ENCODE data around the gene ADAM33.

ADAM33 gene

DNA sequence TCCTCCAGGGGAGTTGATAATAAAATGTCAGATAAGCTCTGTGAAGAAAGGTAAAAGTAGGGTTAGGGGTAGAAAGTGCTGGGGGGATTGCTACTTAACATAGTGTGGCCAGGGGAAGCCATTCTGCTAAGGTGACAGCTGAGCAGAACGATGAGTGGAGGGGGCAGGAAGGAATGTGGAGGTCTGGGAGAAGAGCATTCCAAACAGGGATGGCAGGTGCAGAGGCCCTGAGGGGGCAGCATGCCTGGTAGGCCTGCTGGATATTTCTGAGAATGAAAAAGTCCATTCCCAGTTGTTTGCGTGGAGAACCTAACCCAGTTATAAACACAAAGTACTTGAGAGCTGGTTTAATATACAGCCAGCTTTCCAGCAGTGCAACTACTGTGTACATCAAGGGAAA, 27.9 kb downstream of the ADAM33 start:
- DNase-seq (ENCODE audit: low read depth in 1 of 2, low spot score in 1 of 2), result no peak
- TF ChIP-seq JUND (IDR thresholded peaks at IDR 0.05; ENCODE audit: low read depth), result no peak
- in situ Hi-C loops (cut with HindIII; ENCODE audit: low pct_unique_long_range_greater_than_20kb, low sequenced_read_pairs), result no loop called here

DNA sequence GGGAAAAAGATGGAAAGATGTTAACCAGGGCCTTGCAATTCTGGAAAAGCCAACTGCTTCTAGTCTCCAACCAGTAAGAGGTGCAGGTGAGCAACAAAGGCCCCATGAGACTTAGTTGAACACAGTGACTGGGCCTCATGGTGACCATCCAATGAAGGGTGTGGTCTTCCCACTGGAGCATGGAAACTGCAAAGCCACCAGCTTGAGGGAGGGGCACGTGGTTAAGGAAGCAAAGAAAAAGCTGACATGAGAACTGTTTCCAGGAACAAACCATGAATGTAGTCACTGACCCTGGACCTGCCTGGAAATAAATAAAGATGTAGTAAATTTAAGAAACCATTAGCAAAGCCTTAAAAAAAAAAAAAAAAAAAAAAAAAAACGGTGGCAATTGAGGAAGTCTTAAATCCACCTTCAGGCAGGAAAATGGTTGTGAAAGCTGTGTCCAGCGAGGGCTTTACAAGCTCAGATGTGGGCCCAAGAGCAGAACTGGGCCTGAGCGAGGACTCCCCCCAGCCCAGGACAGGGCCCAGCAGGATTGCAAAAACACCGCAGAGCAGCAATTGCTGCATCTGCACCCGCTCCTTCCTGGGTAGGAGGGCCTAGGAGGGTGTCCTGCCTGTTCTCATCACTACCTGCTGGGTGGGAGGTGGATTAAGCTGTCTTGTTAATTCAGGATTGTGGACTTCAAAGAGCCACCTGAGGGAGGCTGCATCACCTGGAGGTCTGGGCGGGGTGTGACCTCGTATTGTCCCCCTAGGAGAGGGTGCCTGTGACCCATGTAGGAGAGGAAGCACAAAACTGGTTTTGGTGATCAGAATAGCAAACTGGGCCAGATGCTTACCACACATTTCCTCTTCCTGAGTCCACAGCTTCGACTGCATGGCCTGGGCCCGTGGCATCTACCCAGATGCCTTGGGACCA, 28.9 kb downstream of the ADAM33 start:
- no peak for DNase-seq (ENCODE audit: low read depth in 1 of 2, low spot score in 1 of 2)
- in situ Hi-C loops (cut with HindIII; ENCODE audit: low pct_unique_long_range_greater_than_20kb, low sequenced_read_pairs), result no loop called here

DNA sequence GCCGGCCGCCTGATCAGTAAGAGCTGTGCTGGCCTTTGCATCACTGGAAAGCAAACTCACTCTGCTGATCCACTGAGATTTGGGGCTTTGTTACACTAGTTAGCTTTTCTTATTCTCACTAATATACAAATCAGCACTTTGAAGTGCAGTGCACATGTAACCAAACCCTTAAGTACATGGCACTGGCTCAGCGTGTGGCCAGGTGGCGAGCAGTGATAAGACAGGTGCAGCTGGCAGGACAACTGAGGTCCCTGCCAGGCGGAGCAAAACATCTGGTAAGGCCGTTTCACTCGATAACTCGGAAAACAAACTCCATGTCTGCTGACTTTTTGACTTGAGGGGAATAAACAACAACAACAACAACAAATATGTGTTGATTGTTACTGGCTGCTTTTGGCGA, 29.6 kb downstream of the ADAM33 start:
- DNase-seq (ENCODE audit: low read depth in 1 of 2, low spot score in 1 of 2), result no peak
- in situ Hi-C loops (cut with HindIII; ENCODE audit: low pct_unique_long_range_greater_than_20kb, low sequenced_read_pairs), result no loop called here
- TF ChIP-seq JUND (IDR thresholded peaks at IDR 0.05; ENCODE audit: low read depth), result no peak

More for the DNA sequence above, 28.9 kb downstream of the ADAM33 start:
- TF ChIP-seq JUND (IDR thresholded peaks at IDR 0.05; ENCODE audit: low read depth), result no peak

DNA sequence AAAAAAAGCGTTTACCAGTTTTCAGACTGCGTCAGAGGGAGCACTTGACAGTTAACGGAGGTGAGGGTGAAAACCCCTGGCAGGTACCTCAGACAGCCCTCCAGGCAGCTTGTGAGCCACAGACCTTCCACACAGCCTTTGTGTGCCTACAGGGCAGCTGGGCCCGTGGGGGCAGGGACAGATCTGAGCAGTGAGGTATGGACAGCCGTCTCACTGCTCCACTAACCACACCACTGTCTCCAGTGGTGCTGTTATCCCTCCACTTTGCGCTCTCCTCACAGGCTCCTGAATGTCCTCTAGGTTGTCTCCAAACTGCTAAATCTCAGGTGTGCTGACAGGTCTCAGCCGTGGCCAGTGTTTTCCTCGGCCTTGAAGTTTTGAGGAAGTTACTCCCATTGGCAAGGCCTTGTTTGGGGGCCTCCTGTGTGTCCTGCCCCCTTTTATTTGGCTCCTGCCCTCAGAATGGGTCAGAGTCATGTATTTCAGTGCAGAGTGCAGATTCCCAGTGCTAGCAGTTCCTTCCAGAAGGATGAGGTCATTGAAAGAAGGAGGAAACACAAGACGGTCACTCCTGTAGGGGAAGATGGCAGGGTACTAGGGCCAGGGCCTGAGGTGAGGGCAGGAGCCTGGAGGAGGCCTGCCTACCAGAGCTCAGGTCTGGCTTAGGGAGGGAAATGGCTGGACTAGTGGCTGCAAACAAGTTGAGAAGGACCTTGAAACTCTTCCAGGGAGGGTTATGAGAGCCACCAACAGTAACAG, 30.4 kb downstream of the ADAM33 start:
- in situ Hi-C loops (cut with HindIII; ENCODE audit: low pct_unique_long_range_greater_than_20kb, low sequenced_read_pairs), result no loop called here
- TF ChIP-seq JUND (IDR thresholded peaks at IDR 0.05; ENCODE audit: low read depth), result no peak
- no peak for DNase-seq (ENCODE audit: low read depth in 1 of 2, low spot score in 1 of 2)

DNA sequence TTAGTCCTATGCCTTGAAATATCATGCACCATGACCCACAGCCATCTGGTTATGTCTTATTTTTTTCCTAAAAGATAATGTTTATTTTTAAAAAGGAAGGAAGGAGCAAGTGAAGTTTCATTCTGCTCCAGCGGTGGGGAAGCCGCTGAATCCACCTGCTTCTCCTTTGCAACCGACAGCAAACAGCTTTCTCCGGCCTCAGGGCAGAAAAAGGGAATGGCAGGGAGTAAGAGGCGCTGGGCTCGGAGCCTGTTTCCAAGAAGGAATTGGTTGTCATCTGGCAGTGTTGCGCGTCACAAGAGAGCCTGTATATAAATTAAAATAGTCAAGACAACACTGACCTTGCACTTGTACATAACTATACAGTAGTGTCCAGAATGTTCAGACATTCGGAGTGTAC, 32.9 kb downstream of the ADAM33 start:
- in situ Hi-C loops (cut with HindIII; ENCODE audit: low pct_unique_long_range_greater_than_20kb, low sequenced_read_pairs), result no loop called here
- TF ChIP-seq JUND (IDR thresholded peaks at IDR 0.05; ENCODE audit: low read depth), result no peak
- DNase-seq (ENCODE audit: low read depth in 1 of 2, low spot score in 1 of 2), result no peak

DNA sequence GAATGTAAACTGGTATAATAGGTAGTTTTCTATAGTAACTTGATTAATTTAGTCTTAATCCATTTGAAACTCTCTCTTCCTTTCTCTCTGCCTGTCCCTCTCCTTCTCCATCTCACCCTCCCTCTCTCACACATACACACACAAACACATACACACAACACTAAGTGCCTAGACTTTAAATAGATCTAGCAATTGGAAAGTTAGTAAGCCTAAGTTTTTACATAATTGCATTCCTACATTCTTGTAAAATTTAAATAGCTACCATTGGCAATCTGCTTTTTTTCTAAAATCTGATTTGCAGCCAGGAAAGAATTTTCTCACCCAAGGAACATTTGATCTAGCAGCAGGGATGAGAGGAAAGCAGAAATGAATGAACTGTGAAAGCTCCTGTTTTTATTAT, 34.3 kb downstream of the ADAM33 start:
- in situ Hi-C loops (cut with HindIII; ENCODE audit: low pct_unique_long_range_greater_than_20kb, low sequenced_read_pairs), result no loop called here
- TF ChIP-seq JUND (IDR thresholded peaks at IDR 0.05; ENCODE audit: low read depth), result no peak

DNA sequence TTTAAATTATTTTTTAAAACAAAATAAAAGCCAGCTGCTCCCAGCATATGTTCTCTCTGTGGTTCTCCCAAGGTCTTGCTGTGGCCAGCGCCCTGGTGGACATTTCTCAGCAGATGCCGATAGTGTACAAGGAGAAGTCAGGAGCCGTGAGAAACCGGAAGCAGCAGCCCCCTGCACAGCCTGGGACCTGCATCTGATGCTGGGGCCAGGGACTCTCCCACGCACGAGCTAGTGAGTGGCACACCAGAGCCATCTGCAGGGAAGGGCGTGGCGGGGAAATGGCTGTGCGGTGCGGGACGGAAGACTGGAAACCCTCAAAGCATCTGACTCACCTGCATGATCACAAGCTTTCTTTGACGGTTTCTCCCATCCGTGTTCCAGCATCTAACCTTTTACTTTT, 35.2 kb downstream of the ADAM33 start:
- DNase-seq (ENCODE audit: low read depth in 1 of 2, low spot score in 1 of 2), result no peak
- in situ Hi-C loops (cut with HindIII; ENCODE audit: low pct_unique_long_range_greater_than_20kb, low sequenced_read_pairs), result no loop called here
- no peak for TF ChIP-seq JUND (IDR thresholded peaks at IDR 0.05; ENCODE audit: low read depth)

More for the DNA sequence above, 34.3 kb downstream of the ADAM33 start:
- no peak for DNase-seq (ENCODE audit: low read depth in 1 of 2, low spot score in 1 of 2)

DNA sequence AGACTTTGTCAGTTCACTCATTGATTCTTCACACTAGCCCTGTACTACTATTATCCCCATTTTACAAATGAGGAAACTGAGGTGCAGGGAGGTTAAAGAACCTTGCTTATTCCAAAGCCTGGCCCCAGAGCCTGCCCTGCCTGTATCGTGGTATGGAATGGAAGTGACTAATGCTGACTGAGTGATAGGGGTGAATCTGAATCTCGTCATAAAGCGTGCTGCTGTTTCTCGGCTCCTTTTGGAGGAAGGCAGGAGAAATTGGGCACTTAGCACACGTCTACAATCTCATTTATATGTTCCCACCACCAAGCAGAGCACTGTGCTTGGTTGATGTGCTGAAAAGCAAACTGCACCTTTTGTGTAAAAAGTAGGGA, 35.8 kb downstream of the ADAM33 start:
- DNase-seq (ENCODE audit: low read depth in 1 of 2, low spot score in 1 of 2), result no peak
- no peak for TF ChIP-seq JUND (IDR thresholded peaks at IDR 0.05; ENCODE audit: low read depth)
- in situ Hi-C loops (cut with HindIII; ENCODE audit: low pct_unique_long_range_greater_than_20kb, low sequenced_read_pairs), result no loop called here

DNA sequence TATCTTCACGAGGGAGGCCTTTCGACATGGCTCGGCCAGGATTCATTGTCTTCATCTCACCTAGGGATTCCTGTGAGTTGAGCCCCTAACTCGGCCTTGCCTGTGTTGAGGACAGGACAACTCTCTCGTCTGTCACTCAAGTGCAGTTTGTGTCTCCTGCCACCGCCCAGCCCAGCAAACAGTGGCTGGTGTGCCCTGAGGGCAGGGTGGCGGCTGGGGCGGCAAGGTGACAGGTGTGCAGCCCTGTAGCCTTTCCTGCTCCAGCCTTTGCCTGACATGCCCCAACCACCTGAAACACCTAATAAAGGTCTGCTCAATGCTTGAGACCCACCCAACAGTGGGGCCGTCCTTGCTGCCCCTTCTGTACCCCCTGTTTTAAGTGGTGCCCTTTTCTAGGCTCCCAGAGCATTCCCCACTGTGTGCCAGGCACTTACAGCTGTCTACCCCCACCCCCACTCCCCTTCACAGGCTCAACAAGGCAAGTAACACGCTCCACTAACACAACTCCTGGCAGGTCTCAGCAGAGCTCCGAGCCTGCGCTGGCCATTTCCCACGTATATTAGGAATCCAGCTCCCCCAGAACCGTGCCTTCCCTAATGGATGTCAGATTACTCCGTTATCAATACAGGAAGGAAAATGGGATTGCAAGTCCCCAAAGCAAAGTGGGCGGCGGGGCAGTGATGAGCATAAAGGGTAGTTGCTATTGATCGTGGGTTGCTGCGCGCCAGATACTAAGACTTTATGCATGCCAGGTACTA, 36.3 kb downstream of the ADAM33 start:
- DNase-seq (ENCODE audit: low read depth in 1 of 2, low spot score in 1 of 2), result no peak
- in situ Hi-C loops (cut with HindIII; ENCODE audit: low pct_unique_long_range_greater_than_20kb, low sequenced_read_pairs), result no loop called here
- TF ChIP-seq JUND (IDR thresholded peaks at IDR 0.05; ENCODE audit: low read depth), result no peak

DNA sequence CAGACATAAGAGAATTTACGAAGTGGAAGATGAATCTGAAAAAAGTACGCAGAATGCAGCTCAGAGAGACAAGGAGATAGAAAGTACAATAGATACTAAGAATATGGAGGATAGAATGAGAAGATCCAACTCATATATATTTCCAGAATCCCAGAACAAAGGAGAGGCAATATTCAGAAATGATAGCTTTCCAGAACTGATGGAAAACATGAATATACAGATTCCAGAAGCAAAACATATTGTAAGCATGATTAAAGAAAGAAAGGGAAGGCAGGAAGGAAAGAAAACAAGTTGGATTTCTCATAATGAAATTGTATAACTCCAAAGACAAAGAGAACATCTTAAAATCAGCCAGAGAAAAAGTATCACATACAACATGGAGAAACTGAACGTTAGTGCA, 41.6 kb downstream of the ADAM33 start:
- in situ Hi-C loops (cut with HindIII; ENCODE audit: low pct_unique_long_range_greater_than_20kb, low sequenced_read_pairs), result no loop called here
- DNase-seq (ENCODE audit: low read depth in 1 of 2, low spot score in 1 of 2), result no peak
- no peak for TF ChIP-seq JUND (IDR thresholded peaks at IDR 0.05; ENCODE audit: low read depth)

DNA sequence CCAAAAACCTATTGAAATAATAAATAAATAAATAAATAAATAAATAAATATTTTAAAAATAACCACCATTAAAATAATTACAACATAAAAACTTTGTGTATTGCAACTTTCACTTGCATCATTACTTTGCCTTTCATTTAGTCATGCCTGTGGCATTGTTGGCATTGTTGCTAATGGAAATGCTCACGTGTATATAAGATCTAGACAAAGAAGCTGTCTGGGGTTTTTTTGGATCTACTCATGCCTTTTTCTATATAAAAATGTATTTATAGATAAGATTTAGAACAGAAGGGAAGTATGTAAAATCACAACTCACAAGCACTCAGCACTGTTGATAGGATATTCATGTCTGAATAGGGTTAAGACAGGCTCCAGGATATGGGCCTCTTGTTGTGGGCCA, 46.5 kb downstream of the ADAM33 start:
- no peak for TF ChIP-seq JUND (IDR thresholded peaks at IDR 0.05; ENCODE audit: low read depth)
- in situ Hi-C loops (cut with HindIII; ENCODE audit: low pct_unique_long_range_greater_than_20kb, low sequenced_read_pairs), result no loop called here
- DNase-seq (ENCODE audit: low read depth in 1 of 2, low spot score in 1 of 2), result no peak

DNA sequence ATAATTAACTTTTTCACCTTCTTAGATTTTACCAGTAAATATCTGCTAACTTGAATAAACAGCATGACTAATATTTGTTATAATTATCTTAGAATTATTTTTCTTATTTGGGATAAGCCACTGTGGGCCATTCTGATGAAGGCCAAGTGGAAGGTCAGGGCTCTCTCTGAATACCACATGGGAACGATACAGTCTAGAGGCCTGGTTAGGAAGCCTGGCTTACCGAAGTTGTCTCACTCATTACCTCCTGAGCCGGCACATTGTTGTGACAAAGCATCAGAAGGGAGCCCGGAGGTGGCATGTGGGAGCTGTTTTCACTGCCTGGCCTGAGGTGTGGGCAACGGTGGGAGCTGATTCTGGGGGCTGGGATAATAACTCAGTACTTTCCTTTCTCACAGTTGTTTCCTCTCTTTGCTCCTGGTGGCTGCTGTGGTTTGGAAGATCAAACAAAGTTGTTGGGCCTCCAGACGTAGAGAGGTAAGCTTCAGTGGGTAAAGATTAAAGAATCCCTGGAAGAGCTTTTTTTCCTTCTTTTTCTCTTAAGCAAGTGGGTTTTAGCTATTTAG, 47.8 kb downstream of the ADAM33 start:
- in situ Hi-C loops (cut with HindIII; ENCODE audit: low pct_unique_long_range_greater_than_20kb, low sequenced_read_pairs), result no loop called here

More for the DNA sequence above, 47.8 kb downstream of the ADAM33 start:
- DNase-seq (ENCODE audit: low read depth in 1 of 2, low spot score in 1 of 2), result no peak
- TF ChIP-seq JUND (IDR thresholded peaks at IDR 0.05; ENCODE audit: low read depth), result no peak
